A549 (cell line): ENCODE results near the gene GLE1. TPM values are rescaled to one million over a fixed set of nuclear protein-coding genes. Genes with fewer than 3 reads are reported as not detected.

Experiments
- ATAC-seq, 2 experiments: fragments of 200-7000 bp in 1 of 2; fragments of >200 bp in 1 of 2; cut with Nextera tagmentation in 1 of 2; cut with Tn5 transposase in 1 of 2; 3 replicates each; pipeline versions ENCODE4 v1.8.0 to v1.9.1; 2018 to 2020; ENCODE audit warnings: mild to moderate bottlenecking in 1 of 2, moderate library complexity in 1 of 2
- CTCF ChIA-PET: fragments of 300-600 bp; sonication (Branson Sonifier 250); formaldehyde crosslinking; extraction: SDS; loops from one replicate; lab custom pipeline; 2021; ENCODE audit warnings: antibody characterized with exemption, inconsistent platforms; lab: Yijun Ruan, JAX
- POLR2A ChIA-PET: fragments of 350-600 bp; formaldehyde crosslinking; extraction: SDS; loops from one replicate; lab custom pipeline; 2021; ENCODE audit warnings: antibody characterized with exemption, inconsistent platforms; lab: Yijun Ruan, JAX
- DNase-seq, 2 experiments: peaks; one replicate each; pipeline versions ENCODE4 v3.0.0 to v3.0.0-alpha.2; 2011 to 2016; ENCODE audit warnings: low read depth in 1 of 2, low spot score in 1 of 2
- FAIRE-seq: peaks from 2 replicates; lab custom pipeline; 2011; peaks lifted over from hg19 to GRCh38; lab: Jason Lieb, UNC
- H3K27ac ChIP-seq, 2 experiments: fragments of >200 bp; sonication (Bioruptor Twin); formaldehyde crosslinking; 3 replicates each; pipeline ENCODE4 v1.5.1; 2016 to 2017
- H3K4me1 ChIP-seq: fragments of >200 bp; sonication (Bioruptor Twin); formaldehyde crosslinking; 3 replicates; pipeline ENCODE4 v1.6.1; 2016
- H3K4me2 ChIP-seq: fragments of >200 bp; sonication (Bioruptor Twin); formaldehyde crosslinking; 3 replicates; pipeline ENCODE4 v1.6.1; 2016
- H3K4me3 ChIP-seq: fragments of >200 bp; sonication (Bioruptor Twin); formaldehyde crosslinking; 3 replicates; pipeline ENCODE4 v1.5.1; 2016
- H3K9me3 ChIP-seq: fragments of >200 bp; sonication (Bioruptor Twin); formaldehyde crosslinking; 3 replicates; pipeline ENCODE4 v1.6.1; 2016
- CEBPB ChIP-seq, 2 experiments: fragments of >200 bp in 1 of 2; sonication (Bioruptor Twin) in 1 of 2; formaldehyde crosslinking in 1 of 2; IDR thresholded peaks; 2 replicates each; pipeline ENCODE4 v1.6.1; 2012 to 2016
- EHF ChIP-seq: fragments of 250-450 bp; sonication (Bioruptor Pico); IDR thresholded peaks from 2 replicates; pipeline ENCODE4 v1.5.0; 2020; ENCODE audit warnings: mild to moderate bottlenecking
- EHMT2 ChIP-seq: fragments of 200-600 bp; sonication (generic); IDR thresholded peaks from 2 replicates; pipeline ENCODE4 v1.6.1; 2016; ENCODE audit warnings: antibody characterized with exemption, low read depth, mild to moderate bottlenecking, moderate library complexity
- FOSL2 ChIP-seq, 2 experiments: fragments of 450-650 bp in 1 of 2; fragments of >200 bp in 1 of 2; sonication (Bioruptor Twin) in 1 of 2; formaldehyde crosslinking; IDR thresholded peaks; 2 replicates each; pipeline versions ENCODE4 v1.5.0 to v1.6.1; 2016 to 2020; ENCODE audit warnings: mild to moderate bottlenecking in 1 of 2, moderate library complexity in 1 of 2
- FOXS1 ChIP-seq: fragments of 250-450 bp; sonication (Bioruptor Pico); IDR thresholded peaks from 2 replicates; pipeline ENCODE4 v1.5.0; 2020; ENCODE audit warnings: mild to moderate bottlenecking, moderate library complexity
- HOXB5 ChIP-seq: fragments of 250-450 bp; sonication (Bioruptor Pico); IDR thresholded peaks from 2 replicates; pipeline ENCODE4 v1.5.0; 2020; ENCODE audit warnings: mild to moderate bottlenecking, moderate library complexity
- JUNB ChIP-seq: fragments of >200 bp; sonication (Bioruptor Twin); formaldehyde crosslinking; IDR thresholded peaks from 2 replicates; pipeline ENCODE4 v1.6.1; 2016
- MAFK ChIP-seq: fragments of 450-650 bp; IDR thresholded peaks from 2 replicates; pipeline ENCODE4 v1.6.1; 2014; ENCODE audit not compliant: partially characterized antibody
- MYC ChIP-seq: IDR thresholded peaks from 2 replicates; pipeline ENCODE4 v1.6.1; 2012; ENCODE audit warnings: mild to moderate bottlenecking, inconsistent platforms, low read length, improper control_type of control experiment, borderline replicate concordance
- NPAS2 ChIP-seq: fragments of 250-450 bp; sonication (Bioruptor Pico); IDR thresholded peaks from 2 replicates; pipeline ENCODE4 v1.8.0; 2022; ENCODE audit warnings: mild to moderate bottlenecking, moderate library complexity, borderline replicate concordance
- NR3C1 ChIP-seq: fragments of >200 bp; sonication (Bioruptor Twin); formaldehyde crosslinking; IDR thresholded peaks from 3 replicates; pipeline ENCODE4 v1.6.1; 2017
- POLR2AphosphoS2 ChIP-seq: conservative IDR thresholded peaks from 2 replicates; pipeline ENCODE4 v1.6.1; 2012; ENCODE audit warnings: low read length, improper control_type of control experiment, inconsistent platforms
- RARB ChIP-seq: fragments of 250-450 bp; sonication (Bioruptor Pico); IDR thresholded peaks from 2 replicates; pipeline ENCODE4 v1.8.0; 2021; ENCODE audit warnings: mild to moderate bottlenecking, moderate library complexity
- SMC3 ChIP-seq: fragments of >200 bp; sonication (Bioruptor Twin); formaldehyde crosslinking; IDR thresholded peaks from 3 replicates; pipeline ENCODE4 v1.6.1; 2018; ENCODE audit warnings: inconsistent platforms
- SREBF2 ChIP-seq: fragments of 450-650 bp; IDR thresholded peaks from 2 replicates; pipeline ENCODE4 v1.6.1; 2014; ENCODE audit warnings: mild to moderate bottlenecking, moderate library complexity
- ZFP36 ChIP-seq: fragments of 450-650 bp; IDR thresholded peaks from 2 replicates; pipeline ENCODE4 v1.6.1; 2014; ENCODE audit warnings: borderline replicate concordance; ENCODE audit not compliant: partially characterized antibody
- ZNF302 ChIP-seq: fragments of 250-450 bp; sonication (Bioruptor Pico); IDR thresholded peaks from 2 replicates; pipeline ENCODE4 v1.9.0; 2021; ENCODE audit warnings: inconsistent platforms, mild to moderate bottlenecking, moderate library complexity
- ZSCAN20 ChIP-seq: fragments of 250-450 bp; sonication (Bioruptor Pico); IDR thresholded peaks from 2 replicates; pipeline ENCODE4 v1.8.0; 2022; ENCODE audit warnings: mild to moderate bottlenecking, moderate library complexity
- WGBS: methylation state at CpG from one replicate; pipeline ENCODE4 v1.1.6; 2017; ENCODE audit errors: missing lambda C conversion rate; 5-methylcytosine and 5-hydroxymethylcytosine counted together
- polyA plus RNA-seq, 4 experiments: library from polyadenylated mRNA; depleted of rRNA in 3 of 4; stranded (reverse); fragments of >200 nt; fragmentation: RNase III in 1 of 4; extraction: RNeasy Plus Mini Kit Qiagen cat#74134 plus additional on column Dnase treatment in 1 of 4; gene quantifications; 2 replicates in 3 of 4; 3 replicates in 1 of 4; pipeline ENCODE4 v1.2.3, GENCODE V29; 2011 to 2017
- TF ChIP-seq, protein P1 (sequence below): IDR thresholded peaks from 2 replicates; pipeline ENCODE4 v1.6.1; 2012; ENCODE audit warnings: low read depth, borderline replicate concordance
- TF ChIP-seq, protein P2 (sequence below): fragments of 250-450 bp; sonication (Bioruptor Pico); IDR thresholded peaks from 2 replicates; pipeline ENCODE4 v1.5.0; 2020; ENCODE audit warnings: low read depth, mild to moderate bottlenecking, moderate library complexity
- TF ChIP-seq, protein P3 (sequence below): fragments of 450-650 bp; IDR thresholded peaks from 2 replicates; pipeline ENCODE4 v1.6.1; 2014; ENCODE audit warnings: antibody characterized with exemption

Gene GLE1
- polyA plus RNA-seq, 2 of the 4 experiments (the other 2 are of a cell fraction), result 31.5 to 49.2 TPM

DNA sequence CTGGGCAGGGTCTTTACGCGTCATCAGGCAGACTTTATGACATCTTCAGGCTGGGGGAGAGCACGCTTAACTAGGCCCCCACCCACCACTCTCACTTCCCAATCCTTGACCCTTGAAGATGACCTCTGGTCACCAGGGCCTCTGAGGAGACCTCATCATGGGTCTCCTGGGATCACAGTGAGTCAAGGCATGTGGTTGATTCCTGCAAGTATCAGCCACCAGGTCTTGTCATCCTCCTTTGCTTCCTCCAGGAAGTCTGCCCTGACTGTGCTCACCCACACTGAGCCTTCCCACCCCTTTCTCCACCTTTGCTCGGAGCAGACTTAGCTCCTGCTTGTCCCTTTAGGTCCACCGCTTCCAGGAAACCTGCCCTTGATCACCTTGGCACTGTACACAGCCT, 31.4 kb upstream of the GLE1 start:
- TF ChIP-seq EHF (no peak), ZFP36 (peak; percentile 56)
- TF ChIP-seq, protein P1, sequence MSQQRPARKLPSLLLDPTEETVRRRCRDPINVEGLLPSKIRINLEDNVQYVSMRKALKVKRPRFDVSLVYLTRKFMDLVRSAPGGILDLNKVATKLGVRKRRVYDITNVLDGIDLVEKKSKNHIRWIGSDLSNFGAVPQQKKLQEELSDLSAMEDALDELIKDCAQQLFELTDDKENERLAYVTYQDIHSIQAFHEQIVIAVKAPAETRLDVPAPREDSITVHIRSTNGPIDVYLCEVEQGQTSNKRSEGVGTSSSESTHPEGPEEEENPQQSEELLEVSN, result no peak
- no peak for DNase-seq
- WGBS, result 100% methylated on average over 5 of the region's 5 CpGs

DNA sequence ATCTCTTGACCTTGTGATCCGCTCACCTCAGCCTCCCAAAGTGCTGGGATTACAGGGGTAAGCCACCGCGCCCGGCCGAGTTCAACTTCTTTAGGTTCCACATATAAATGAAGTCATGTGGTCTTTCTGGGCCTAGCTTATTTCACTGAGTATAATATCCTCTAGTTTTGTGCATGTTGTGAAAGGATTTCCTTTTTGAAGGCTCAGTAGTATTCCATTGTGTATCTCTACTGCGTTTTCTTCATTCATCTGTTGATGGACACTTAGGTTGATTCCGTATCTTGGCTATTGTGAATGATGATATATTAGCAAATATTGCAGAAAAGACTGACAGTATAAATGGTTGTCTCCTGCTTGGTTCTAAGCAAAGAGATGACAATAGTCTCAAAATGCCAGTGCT, 28.7 kb upstream of the GLE1 start:
- ChIA-PET CTCF (interaction anchor here (1.6 kb wide), 1 partner anchor 10 kb away, joined by 6 read pairs; no protein-coding TSS in a partner anchor), POLR2A (no interaction called here)
- H3K9me3 ChIP-seq, result no peaks in the 10 kb centered on the region
- H3K4me1 ChIP-seq, result no peaks in the 10 kb centered on the region
- ATAC-seq, result no peak
- DNase-seq, result no peak
- no peak overlapping the region for H3K4me2 ChIP-seq
- H3K4me3 ChIP-seq, result no peak overlapping the region
- WGBS, result 97% methylated on average over 7 of the region's 7 CpGs
- FAIRE-seq, result no peak
- TF ChIP-seq FOXS1 (CRISPR knock-in tag) (no peak), EHF (no peak)
- no peak overlapping the region for H3K27ac ChIP-seq

More for the DNA sequence above, 31.4 kb upstream of the GLE1 start:
- ATAC-seq (peak; percentile 24 to 35; a peak in 3 of 6 replicates), FAIRE-seq (no peak)
- POLR2A ChIA-PET, result no interaction called here
- Histone ChIP-seq H3K9me3 (no peaks in the 10 kb centered on the region), H3K4me2 (no peak overlapping the region), H3K4me3 (no peak overlapping the region), H3K27ac (no peak overlapping the region), H3K4me1 (no peaks in the 10 kb centered on the region)
- CTCF ChIA-PET, result interaction anchor here (0.8 to 1.5 kb wide), 5 partner anchors 12 to 163 kb away, joined by 3 to 5 read pairs (median 3); no protein-coding TSS in a partner anchor

DNA sequence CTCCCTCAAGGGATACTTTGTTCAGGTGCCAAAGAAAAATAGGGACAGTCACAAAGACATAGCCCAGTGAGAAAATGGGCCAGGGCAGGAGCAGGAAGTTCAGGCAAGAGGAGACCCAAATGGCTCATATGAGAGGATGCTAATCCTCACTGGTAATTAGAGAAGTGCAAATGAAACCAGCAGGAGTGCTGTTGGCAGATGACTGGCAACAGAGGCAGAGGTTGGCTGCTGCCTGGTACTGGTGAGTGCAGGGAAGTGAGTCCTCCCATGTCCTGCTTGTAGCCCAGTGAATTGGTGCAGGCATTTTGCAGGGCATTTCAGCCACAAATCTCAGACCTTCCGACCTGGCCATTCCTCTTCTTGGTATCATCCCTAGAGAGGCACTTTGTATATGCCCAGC, 25.3 kb upstream of the GLE1 start:
- no peak overlapping the region for H3K27ac ChIP-seq
- no peaks in the 10 kb centered on the region for H3K4me1 ChIP-seq
- no peak overlapping the region for H3K4me3 ChIP-seq
- ATAC-seq (no peak), DNase-seq (no peak), FAIRE-seq (no peak)
- CTCF ChIA-PET, result no interaction called here
- H3K4me2 ChIP-seq, result no peak overlapping the region
- TF ChIP-seq EHMT2, result no peak
- H3K9me3 ChIP-seq, result no peaks in the 10 kb centered on the region
- POLR2A ChIA-PET, result no interaction called here
- WGBS, result 91% methylated on average over 1 of the region's 1 CpG

DNA sequence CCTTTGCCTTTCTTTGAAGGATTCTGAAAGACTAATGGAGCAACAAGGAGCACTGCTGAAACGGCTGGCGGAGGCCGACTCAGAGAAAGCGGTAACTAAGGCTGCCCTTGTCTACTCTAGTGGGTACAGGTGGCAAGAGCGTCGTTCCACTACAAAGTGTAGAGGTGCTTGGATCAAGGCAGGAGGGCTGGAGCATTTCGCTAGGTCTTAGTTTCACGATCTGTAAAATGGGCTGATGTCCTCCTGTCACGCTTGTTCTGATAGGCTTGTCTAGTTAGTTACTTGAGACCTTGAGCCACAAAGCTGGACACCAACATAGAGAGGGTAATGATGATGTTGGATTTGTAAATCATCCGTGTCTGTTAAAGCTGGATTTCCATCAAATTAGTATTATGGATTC, 23.0 kb upstream of the GLE1 start:
- DNase-seq (no peak), FAIRE-seq (peak; percentile 13), ATAC-seq (no peak)
- Histone ChIP-seq H3K4me2 (no peak overlapping the region), H3K4me3 (no peak overlapping the region), H3K9me3 (no peaks in the 10 kb centered on the region), H3K27ac (no peak overlapping the region), H3K4me1 (no peaks in the 10 kb centered on the region)
- CTCF ChIA-PET, result interaction anchor here (0.9 kb wide), 1 partner anchor 127 kb away, joined by 4 read pairs; no protein-coding TSS in a partner anchor
- 95% methylated on average over 10 of the region's 10 CpGs for WGBS
- TF ChIP-seq SMC3, result no peak
- POLR2A ChIA-PET, result no interaction called here

DNA sequence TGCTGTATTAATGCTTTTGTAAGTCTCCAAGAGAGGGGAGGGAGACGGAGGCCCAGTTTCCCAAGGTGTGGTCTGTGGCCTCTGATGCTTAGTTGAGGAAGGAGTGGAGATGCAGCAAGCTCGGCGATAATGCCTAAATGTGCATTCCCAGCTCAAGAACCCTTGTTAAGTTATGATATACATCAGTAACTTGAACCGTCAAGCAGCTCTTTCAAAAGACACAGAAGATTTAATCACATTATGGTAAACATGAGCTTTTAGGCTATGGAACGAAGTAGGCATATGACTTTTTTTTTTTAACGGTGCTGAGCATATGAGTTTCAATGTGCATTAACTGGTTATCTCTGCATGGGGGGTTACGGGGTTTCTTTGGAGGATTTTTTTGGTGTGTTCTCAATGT, 22.3 kb upstream of the GLE1 start:
- no peak for ATAC-seq
- CTCF ChIA-PET, result interaction anchor here (0.9 kb wide), 1 partner anchor 127 kb away, joined by 4 read pairs; no protein-coding TSS in a partner anchor
- TF ChIP-seq NR3C1 (no peak), SREBF2 (no peak)
- TF ChIP-seq, all 56 proteins: peak for 0
- H3K9me3 ChIP-seq, result no peaks in the 10 kb centered on the region
- FAIRE-seq (no peak), DNase-seq (no peak)
- no peak overlapping the region for H3K27ac ChIP-seq
- H3K4me2 ChIP-seq, result no peak overlapping the region
- no peaks in the 10 kb centered on the region for H3K4me1 ChIP-seq
- WGBS, result 92% methylated on average over 7 of the region's 7 CpGs
- H3K4me3 ChIP-seq, result no peak overlapping the region
- POLR2A ChIA-PET, result no interaction called here

DNA sequence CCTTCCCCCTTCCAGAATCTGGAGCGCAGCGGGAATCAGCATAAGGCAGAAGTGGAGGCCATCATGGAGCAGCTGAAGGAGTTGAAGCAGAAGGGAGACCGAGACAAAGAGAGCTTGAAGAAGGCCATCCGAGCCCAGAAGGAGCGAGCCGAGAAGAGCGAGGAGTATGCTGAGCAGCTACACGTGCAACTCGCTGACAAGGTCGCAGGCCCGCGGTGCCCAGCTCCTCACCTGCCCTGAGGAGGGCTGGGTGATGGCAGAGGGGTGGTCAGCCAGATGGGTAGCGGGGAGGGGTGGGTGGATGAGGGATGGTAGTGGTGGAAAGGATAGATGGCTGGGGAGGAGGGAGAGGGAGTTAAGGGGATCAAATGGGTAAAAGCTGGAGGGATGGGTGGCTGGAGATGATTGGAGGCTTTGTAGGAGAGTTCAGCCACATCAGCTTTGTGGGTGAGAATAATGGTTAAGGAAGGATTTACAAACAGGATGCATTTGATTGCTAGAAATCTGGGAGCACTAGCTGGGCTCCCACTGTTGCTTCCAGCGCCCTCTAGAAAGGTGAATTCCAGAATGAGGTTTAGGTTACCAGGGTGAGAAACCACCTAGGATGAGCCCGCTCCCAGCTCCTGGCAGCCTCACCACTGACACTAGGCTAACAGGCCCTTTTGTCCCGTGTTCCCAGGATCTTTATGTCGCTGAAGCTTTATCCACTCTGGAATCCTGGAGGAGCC, 19.7 kb upstream of the GLE1 start:
- no peak overlapping the region for H3K4me3 ChIP-seq
- ATAC-seq (no peak), FAIRE-seq (no peak), DNase-seq (no peak)
- ChIA-PET CTCF (interaction anchor here (0.6 to 4.4 kb wide), 9 partner anchors 12 to 964 kb away, joined by 3 to 17 read pairs (median 3); no protein-coding TSS in a partner anchor), POLR2A (interaction anchor here (0.5 kb wide), 1 partner anchor 114 kb away, joined by 5 read pairs; the partner anchor contains the start of gene URM1)
- H3K4me2 ChIP-seq, result no peak overlapping the region
- WGBS, result 90% methylated on average over 14 of the region's 17 CpGs
- H3K9me3 ChIP-seq, result no peaks in the 10 kb centered on the region
- H3K4me1 ChIP-seq, result no peaks in the 10 kb centered on the region
- H3K27ac ChIP-seq, result no peak overlapping the region
- TF ChIP-seq MYC (no peak), ZSCAN20 (CRISPR knock-in tag) (no peak), MAFK (no peak), CEBPB (IDR thresholded peaks at IDR 0.05) (no peak), FOSL2 (IDR thresholded peaks at IDR 0.05) (no peak), FOSL2 (CRISPR knock-in tag; IDR thresholded peaks at IDR 0.05) (no peak), POLR2AphosphoS2 (no peak), RARB (CRISPR knock-in tag) (no peak), JUNB (no peak), ZNF302 (CRISPR knock-in tag) (no peak), NPAS2 (CRISPR knock-in tag) (no peak), HOXB5 (CRISPR knock-in tag) (no peak)
- TF ChIP-seq, protein P2, sequence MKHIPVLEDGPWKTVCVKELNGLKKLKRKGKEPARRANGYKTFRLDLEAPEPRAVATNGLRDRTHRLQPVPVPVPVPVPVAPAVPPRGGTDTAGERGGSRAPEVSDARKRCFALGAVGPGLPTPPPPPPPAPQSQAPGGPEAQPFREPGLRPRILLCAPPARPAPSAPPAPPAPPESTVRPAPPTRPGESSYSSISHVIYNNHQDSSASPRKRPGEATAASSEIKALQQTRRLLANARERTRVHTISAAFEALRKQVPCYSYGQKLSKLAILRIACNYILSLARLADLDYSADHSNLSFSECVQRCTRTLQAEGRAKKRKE (CRISPR knock-in tag), result no peak
- TF ChIP-seq, protein P3, sequence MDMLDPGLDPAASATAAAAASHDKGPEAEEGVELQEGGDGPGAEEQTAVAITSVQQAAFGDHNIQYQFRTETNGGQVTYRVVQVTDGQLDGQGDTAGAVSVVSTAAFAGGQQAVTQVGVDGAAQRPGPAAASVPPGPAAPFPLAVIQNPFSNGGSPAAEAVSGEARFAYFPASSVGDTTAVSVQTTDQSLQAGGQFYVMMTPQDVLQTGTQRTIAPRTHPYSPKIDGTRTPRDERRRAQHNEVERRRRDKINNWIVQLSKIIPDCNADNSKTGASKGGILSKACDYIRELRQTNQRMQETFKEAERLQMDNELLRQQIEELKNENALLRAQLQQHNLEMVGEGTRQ, result no peak
